ENCODE data around the gene RSRP1.
"Not testable (repeated sequence)": the region's sequence is repeated elsewhere in the genome, so short reads cannot be mapped to it uniquely, and the experiment has no call there.

The RSRP1 gene, protein sequence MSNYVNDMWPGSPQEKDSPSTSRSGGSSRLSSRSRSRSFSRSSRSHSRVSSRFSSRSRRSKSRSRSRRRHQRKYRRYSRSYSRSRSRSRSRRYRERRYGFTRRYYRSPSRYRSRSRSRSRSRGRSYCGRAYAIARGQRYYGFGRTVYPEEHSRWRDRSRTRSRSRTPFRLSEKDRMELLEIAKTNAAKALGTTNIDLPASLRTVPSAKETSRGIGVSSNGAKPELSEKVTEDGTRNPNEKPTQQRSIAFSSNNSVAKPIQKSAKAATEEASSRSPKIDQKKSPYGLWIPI

DNA sequence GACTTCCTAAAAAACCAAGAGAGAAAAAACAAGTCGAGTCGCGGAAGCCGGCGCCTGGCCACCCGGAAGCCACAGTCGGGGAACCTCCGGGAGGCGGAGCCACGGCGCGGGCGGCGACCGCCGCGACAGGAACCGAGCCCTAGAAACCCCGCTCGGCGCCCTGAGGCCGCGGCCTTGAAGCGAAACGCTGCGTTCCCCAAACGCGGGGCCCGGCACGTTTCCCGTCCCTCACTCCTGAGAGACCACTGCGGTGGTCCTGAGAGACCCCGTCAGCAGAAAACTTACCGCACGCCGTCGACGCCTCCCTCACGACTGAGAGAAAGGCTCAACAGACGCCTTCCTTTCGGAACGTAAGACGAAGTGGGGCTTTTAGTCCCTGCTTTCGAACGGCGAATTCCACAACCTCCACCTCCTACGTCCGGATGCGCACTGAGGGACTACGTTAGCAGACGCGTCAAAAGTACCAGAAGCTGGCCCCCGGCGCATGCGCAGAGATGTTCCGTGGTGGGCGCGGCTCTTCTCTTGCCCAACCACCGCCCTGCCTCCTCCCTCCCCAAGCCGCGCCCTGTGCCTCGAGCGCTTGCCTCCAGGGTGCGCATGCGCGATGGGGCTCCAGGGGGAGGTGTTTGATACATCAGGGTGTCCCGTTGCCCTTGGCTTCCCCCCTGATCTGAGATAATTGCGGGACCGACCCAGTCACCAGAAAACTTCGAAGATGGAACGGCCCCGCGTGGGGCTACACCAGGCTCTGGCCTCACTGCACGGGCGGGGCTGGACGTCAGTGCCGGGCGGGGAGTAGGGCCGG, at the start of gene RSRP1:
Gene RSRP1, minus strand, starts transcription at position 431 of the 805 bp plus-strand sequence. CDS start 491 bp downstream, outside the sequence.
- peak; percentile 99 for DNase-seq (ENCODE audit: low read depth)

DNA sequence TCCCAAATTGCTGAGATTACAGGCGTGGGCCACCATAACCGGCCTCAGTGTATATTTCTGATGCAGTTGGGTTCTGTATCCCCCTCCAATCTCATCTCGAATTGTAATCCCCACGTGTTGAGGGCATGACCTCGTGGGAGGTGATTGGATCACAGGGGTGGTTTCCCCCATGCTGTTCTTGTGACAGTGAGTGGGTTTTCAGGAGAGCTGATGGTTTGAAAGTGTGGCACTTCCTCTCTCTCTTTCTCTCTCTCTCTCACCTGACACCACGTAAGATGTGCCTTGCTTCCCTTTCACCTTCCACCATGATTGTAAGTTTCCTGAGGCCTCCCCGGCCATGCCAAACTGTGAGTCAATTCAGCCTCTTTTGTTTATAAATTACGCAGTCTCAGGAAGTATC, 49.2 kb upstream of the RSRP1 start:
- not testable (repeated sequence) for DNase-seq (ENCODE audit: low read depth)

DNA sequence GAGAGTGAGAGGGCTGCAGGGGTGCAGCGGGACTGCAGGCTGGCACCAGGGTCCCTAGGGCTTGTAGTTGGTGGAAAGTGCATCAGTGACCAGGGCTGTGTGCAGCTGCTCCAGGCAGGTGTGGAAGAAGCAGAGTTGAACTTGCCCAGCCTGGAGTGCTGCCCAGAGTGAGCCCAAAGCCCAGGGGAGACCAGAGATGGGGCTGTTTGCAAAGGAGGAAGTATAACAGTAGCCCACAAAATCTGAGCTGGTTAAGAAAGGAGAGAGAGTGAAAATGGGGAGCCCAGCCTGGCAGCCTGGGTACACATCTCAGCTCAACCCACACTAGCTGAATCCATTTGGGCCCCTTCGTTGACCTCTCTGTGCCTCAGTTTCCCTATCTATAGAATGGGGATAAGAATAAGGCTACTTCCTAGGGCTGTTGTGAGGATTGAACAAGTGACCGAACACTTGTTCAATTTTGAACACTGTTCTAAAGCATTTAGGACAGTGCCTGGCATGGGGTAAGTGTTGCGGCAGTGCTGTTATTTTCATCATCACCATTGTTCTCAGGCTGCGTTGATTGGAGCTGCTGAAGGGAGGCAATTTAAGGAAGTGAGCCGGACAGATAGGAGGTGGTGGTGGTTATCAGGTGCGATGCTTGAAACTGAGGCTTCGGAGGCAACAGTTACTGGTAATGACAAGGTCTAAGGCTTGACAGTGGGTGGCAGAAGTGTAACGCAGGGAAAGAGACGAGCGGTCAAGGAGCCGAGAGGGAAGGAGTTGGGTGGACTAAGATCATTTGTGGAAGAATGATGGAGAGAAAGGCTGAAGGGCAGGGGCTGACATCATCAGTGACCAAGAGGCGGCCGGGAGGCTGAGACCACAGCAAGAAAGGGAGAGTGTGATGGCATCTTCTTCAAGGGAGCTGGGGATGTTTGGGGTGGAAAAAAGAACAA, 47.9 kb upstream of the RSRP1 start:
- not testable (repeated sequence) for DNase-seq (ENCODE audit: low read depth)

DNA sequence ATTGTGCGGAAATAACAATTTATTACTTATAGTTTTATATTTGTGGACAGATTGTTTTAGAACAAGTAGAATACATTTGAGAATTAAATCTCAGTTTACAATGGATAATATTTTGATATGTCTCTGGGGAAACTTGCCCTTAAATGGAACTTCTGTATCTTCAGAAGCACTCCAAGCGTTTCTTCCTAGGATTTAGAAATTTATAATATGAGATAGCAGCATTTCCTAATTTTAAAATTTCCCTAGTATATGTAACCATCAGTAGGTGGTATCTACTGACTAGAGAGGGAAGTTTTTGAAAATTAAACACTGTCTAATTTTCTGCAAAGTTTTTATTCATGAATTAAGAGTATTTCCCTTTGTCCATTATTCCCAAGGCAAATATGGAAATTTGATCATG, 46.2 kb upstream of the RSRP1 start:
- DNase-seq (ENCODE audit: low read depth) = not testable (repeated sequence)

DNA sequence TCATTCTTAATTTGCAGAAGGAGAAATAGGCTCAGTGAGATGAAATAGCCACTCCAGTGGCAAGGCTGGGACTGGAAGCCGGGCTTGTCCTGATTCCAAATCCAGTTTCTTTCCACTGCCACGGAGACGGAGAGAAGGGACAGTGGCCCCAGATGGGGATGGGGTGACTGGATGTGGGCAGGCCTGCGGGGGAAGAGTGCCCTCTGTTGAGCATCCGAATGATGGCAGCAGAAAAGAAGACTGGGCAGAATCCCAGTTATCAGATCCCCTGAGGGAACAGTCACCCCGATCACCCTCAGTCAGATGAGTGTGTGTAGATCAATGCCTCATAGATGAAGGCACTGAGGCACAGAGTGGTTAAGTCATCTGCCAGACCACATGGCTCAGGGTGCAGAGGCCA, 42.8 kb upstream of the RSRP1 start:
- not testable (repeated sequence) for DNase-seq (ENCODE audit: low read depth)

DNA sequence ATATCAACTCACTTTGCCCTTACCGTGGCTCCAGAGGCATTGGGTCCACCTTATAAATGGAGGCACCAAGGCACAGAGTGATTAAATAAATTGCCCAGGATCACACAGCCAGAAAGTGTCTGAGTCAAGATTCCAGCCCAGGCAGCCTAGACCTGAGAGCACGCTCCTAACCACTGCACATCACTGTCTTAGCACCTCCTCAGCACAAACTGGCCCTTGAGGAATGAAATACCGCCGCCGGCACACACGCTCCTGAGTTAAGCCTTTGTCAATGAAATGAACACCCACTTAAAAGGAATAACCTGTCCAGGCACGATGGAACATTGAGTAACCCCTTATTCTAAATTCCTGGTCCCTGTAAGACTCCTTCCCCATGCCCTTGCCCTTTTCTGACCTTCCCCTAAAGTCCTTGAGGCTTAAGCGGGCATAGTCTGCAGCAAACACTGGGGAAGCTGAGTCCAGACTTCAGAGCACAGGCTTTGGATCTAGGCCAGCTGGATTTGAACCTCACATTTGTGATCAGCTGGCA, 41.4 kb upstream of the RSRP1 start:
- DNase-seq (ENCODE audit: low read depth) = not testable (repeated sequence)

DNA sequence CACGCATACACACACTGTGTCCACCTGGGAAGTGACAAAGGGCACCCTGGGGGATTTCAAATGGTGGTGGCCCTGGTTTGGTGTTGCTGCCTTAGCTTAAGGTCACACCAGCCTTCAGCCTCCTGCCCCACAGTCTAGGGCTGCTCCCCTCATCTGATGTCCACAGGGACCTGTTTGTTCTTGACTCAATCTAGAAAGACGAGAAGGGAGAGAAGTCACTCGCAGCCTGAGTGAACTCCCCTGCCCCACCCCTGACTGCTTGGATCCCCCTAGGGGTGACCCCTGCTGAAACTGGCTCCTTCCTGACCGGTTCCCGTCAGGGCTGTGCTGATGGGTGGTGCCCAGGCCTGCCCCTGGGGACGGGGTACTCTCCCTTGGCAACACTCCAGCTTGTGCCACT, 39.9 kb upstream of the RSRP1 start:
- not testable (repeated sequence) for DNase-seq (ENCODE audit: low read depth)

DNA sequence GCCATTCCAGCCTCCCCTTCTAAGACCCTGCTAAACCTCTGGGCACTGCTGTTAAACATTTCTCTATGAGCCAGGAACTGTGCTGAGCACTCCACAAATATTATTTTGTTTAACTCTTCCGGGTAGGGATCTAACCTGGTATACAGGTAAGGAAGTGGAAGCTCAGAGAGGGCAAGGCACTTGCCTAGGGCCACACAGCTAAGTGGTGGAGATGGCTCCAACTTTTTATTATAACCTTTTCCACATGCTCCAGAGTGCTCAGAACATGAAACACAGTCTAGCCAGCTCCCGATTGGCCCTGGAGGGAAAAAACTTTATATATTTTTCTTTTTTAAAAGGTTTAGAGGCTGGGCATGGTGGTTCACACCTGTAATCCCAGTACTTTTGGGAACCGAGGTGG, 38.6 kb upstream of the RSRP1 start:
- DNase-seq (ENCODE audit: low read depth) = not testable (repeated sequence)

DNA sequence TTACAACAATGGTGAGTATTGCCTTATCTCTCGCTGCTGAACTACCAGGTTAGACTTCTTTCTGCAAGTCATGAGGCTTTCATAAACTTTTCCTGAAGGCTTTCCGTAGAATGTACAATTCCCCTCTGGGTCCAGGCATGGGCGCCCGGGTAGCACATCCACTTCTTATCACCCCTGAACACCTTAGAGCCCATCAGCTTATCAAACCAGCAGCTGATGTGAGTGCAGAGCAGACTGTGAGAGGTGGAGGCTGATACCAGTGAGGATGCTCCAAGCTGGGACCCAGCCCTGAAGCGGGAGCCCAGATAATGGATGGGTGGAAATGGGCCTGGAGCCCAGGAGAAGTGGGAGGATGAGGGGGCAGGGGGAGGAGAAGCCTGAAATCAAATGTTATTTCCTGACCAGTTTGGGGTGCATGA, 32.4 kb upstream of the RSRP1 start:
- DNase-seq (ENCODE audit: low read depth) = not testable (repeated sequence)

DNA sequence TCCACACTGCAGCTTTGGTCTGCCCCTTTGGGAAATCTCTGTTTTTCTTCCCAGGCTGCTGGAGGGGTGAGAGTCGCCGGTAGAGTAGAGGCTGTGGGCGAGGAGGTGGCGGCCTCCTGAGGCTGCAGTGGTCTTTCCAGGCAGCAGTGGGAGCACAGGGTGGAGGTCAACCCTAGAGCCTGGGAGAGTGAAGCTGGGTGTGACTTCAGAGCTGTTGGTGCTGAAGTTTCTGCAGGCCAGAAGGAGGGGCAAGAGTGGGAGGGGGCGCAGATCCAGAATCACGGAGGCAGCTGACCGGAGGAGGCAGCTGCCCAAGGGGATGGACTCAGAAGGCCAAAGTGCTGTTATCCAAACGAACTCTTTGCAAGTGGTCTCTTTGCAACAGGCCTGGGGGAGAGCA, 31.5 kb upstream of the RSRP1 start:
- DNase-seq (ENCODE audit: low read depth) = not testable (repeated sequence)

DNA sequence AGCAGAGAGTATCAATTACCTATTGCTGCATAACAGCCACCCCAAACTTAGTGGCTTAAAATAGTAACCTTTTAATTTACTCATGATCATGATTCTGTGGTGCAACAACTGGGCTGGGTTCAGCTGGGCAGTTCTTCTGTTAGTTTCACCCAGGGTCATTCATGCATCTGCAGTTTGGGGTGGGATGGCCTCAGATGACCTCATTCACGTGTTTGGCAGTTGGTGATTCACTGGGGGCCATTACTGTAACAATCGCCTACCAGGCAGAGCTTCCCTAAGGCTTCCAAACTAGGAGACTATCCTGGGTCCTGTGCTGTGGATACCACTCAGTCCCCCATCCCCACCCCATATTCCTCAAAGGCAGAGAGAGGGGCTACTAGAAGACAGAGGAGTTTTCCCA, 31.1 kb upstream of the RSRP1 start:
- not testable (repeated sequence) for DNase-seq (ENCODE audit: low read depth)

DNA sequence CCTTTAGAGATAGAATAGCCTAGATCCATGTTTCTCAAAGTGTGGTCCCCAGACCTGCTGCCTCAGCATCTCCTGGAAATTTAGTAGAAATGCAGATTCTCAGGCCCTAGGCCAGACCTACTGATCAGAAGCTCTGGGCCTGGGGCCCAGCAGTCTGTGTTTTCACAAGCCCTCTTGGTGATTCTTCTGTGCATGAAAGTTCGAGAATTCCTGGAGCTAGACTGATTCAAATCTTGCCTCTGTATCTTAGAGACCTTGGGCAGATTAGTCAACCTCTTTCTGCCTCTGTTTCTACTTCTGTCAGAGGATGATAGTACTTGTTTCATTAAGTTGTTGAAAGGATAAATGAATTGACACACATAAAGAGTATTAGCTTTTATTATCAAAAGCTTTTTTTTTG, 30.0 kb upstream of the RSRP1 start:
- DNase-seq (ENCODE audit: low read depth) = not testable (repeated sequence)

DNA sequence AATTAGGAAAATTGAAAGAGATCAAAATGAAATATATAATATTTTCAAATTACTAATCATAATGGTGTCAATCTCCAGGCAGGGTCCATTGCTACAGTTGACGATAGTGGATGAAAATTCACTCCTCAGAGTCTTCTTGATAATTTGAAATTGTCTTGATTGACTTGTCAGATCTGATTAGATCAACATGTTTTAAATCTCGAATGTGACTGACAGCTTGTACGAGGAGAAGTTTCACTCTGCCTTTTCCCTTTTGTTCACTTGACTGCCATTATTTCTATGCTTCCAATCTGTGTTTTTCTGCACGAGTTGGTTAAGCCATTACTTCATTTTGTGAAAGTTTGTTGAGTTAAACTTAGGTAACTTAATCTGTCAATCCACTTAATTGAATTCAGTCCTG, 28.4 kb upstream of the RSRP1 start:
- not testable (repeated sequence) for DNase-seq (ENCODE audit: low read depth)

DNA sequence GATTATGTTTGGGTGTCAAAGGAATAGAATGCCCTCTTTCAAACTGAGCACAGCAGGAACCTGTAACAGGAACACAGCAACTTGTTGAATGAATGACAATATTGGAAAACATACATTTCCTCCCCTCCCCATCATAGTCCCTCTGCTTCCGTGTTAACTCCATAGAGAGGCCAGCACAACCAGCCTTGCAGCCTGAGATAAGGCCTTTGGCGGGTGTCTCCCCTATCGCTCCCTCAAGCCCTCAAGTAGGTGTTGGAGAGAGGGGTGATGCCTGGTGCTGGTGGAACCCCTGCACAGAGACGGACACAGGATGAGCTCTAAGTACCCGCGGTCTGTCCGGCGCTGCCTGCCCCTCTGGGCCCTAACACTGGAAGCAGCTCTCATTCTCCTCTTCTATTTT, 25.0 kb upstream of the RSRP1 start, which contains the start of gene RHD:
Gene RHD, plus strand, starts transcription at position 272 of the 400 bp plus-strand sequence. Its CDS starts 39 bp downstream, at position 311.
- not testable (repeated sequence) for DNase-seq (ENCODE audit: low read depth)

DNA sequence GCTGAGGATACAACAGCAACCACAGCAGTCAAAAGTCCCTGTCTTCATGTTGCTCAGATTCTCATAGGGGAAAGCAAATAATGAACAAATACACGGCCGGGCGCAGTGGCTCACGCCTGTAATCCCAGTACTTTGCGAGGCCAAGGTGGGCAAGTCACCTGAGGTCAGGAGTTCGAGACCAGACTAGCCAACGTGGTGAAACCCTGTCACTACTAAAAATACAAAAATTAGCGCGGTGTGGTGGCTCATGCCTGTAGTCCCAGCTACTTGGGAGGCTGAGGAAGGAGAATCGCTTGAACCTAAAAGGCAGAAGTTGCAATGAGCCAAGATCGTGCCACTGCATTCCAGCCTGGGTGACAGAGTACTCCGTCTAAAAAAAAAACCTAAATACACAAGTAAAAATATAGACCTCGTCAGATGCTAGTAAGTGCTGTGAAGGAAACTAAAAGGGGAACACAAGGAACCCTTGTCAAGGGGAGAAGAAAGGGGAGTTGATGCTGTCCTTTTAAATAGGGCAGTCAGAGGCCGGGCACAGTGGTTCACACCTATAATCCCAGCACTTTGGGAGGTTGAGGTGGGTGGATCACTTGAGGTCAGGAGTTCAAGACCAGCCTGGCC, 21.0 kb upstream of the RSRP1 start:
- not testable (repeated sequence) for DNase-seq (ENCODE audit: low read depth)

DNA sequence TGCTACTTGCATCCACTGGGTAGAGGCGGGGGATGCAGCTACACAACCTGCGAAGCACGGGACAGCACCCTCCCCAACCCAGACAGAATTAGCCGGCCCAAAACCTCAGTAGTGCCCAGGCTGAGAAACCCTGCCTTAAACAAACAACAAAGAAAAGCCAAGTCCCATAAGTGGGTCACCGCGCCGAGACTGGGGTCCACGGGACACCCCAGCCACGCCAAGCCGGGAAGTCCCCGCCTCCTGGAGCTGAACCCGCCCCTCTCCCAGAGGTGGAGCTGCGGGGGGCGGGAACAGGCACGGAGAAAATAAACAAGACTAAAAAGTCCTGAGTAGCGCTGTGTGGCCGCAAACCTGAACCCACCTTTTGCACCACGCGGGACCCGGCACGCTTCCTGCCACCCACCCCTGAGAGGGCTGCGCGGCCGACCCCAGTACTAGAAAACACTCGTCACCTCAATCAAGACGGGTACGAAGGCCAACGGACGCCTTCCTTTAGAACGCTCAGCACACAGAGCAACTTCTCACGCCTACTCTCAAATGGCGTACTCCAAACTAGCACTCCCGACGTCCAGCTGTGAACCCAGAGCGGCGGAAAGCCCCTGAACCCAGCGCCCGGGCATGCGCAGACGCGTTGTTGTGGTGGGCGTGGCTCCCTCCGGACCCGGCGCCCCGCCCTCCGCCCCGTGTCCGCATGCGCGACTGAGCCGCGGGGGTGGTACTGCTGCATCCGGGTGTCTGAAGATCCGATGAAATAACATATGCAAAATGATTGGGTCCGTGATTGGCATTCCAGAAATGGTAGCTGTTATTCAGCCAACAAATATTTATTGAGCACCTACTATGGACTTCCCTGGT, 20.3 kb upstream of the RSRP1 start:
- DNase-seq (ENCODE audit: low read depth) = peak; percentile 88

DNA sequence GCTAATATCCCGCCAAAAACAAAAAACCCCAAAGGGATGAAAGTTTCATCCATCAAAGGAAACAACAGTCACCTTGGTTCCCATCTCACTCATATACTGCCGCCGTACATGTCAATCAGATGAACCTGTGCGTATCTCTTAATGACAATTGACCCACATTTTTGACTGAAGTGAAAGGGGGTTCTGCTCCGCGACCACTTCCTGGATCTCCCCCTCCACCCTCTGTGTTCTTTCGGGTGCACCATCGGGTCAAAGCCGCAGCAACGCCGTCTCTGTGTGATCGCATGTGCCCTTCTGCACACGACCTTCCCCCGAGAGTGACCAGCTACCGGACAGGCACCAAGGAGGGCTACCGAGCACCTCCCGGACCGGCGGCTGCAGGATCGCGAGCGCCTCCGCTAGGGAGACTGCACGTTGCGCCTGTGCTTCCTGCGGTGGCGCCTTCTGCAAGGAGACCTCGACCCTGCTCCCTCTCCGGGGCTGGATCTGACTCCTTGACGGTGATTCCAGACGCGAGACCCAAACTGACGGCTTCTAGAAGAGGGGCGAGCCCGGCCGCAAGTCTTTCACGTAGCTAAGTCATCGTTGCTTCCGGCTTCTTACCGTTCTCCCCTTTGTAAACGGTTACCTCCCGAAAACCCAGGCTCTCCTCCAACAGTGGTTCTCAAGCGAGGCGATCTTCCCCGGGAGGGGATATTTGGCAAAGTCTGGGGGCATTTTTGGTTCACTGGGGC, 19.5 kb upstream of the RSRP1 start:
- DNase-seq (ENCODE audit: low read depth) = not testable (repeated sequence)

DNA sequence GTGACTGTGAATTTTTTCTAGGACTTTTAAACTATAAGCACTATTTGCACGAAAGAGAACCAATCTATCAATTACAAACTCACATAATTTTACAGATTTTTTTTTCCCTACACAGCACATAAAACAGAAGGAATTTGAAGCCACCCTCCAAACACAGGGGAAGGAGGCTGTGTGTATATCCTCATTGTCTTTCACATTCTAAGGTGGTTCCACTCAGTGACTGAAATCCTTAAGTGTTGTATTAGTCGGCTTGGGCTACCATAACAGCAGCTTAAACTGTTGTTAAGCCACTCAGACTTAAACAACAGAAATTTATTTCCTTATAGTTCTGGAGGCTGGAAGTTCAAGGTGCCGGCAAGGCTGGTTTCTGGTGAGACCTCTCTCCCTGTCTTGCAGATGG, 13.1 kb upstream of the RSRP1 start:
- DNase-seq (ENCODE audit: low read depth) = not testable (repeated sequence)

DNA sequence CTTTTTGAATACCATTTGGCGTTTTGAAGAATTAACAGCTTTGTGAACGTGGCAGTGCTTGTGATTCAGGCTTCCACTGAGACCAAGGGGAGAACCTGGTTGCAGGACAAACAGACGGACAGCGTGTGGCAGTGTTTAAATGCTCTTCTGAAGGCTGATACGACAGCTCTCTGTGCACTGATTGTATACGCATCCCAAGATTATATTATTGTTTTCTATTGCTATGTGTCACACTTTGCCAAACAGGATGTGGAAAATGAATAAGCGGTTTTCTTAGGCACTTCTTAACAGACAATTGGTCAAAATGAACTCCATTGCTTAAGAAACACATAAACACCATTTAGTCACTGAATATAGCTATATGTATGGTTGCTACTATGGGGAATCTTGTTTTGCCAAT, 12.6 kb upstream of the RSRP1 start:
- DNase-seq (ENCODE audit: low read depth) = not testable (repeated sequence)

DNA sequence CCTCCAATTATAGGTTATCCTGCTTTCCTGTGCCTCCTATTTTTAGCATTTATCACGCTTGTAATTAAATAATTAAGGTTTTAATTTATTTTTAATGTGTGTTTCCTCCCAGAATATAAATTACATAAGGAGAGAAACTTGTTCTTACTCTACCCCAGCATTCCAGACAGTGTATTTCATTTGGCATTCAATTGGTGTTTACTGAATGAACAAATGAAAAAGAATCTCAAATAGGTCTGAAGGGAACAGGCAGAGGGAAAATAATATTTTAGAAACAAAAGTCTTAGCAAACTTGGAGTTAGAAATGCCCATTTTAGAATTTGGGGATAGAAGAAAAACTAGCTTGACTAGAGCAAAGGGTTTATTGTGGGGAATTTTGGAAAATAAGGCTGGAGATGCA, 9.9 kb upstream of the RSRP1 start:
- DNase-seq (ENCODE audit: low read depth) = no peak

Measured in activated T-cell treated with anti-CD3 and anti-CD28 coated beads for 24 hours (primary cell).